Thoracic aorta (tissue), 2 donors: ENCODE data around the gene IL4I1. TPM values are rescaled to one million over a fixed set of nuclear protein-coding genes. Genes with fewer than 3 reads are reported as not detected.

ENCODE experiments used
- ATAC-seq: fragments of 150-250 bp; one replicate; pipeline ENCODE4 v1.8.0; 2017; ENCODE audit warnings: low read depth; ENCODE audit not compliant: insufficient number of reproducible peaks, low FRiP score
- DNase-seq: peaks from one replicate; pipeline ENCODE4 v3.0.0-alpha.2; 2020; ENCODE audit warnings: low spot score
- H3K27ac ChIP-seq, 2 donors: fragments of 200-600 bp; sonication (generic); 1 replicate in 1 of 2; 2 replicates in 1 of 2; pipeline ENCODE4 v1.5.1; 2016; ENCODE audit warnings: mild to moderate bottlenecking in 2 of 2, moderate library complexity in 2 of 2
- H3K27me3 ChIP-seq: fragments of 200-600 bp; sonication (generic); replicated peaks from 2 replicates; pipeline ENCODE4 v1.6.0; 2016; ENCODE audit warnings: mild to moderate bottlenecking; ENCODE audit not compliant: insufficient read depth
- H3K36me3 ChIP-seq: fragments of 200-600 bp; sonication (generic); one replicate; pipeline ENCODE4 v1.5.1; 2016
- H3K4me1 ChIP-seq, 2 donors: fragments of 200-600 bp; sonication (generic); 1 replicate in 1 of 2; 2 replicates in 1 of 2; pipeline versions ENCODE4 v1.5.1 to v1.6.0; 2016; ENCODE audit warnings: low read depth in 2 of 2, mild to moderate bottlenecking in 1 of 2; ENCODE audit not compliant: control insufficient read depth in 1 of 2
- H3K4me3 ChIP-seq: fragments of 200-600 bp; sonication (generic); 2 replicates; pipeline ENCODE4 v1.5.1; 2016; ENCODE audit warnings: mild to moderate bottlenecking
- H3K9me3 ChIP-seq: fragments of 200-600 bp; sonication (generic); 2 replicates; pipeline ENCODE4 v1.5.1; 2016
- total RNA-seq, 2 donors: library from RNA; depleted of rRNA; stranded (reverse); fragments of >200 nt; gene quantifications; one replicate each; pipeline versions ENCODE4 v1.1.0 to v1.2.3, GENCODE V29; 2016
- TF ChIP-seq, protein P1 (sequence below): fragments of 200-600 bp; sonication (generic); IDR thresholded peaks from one replicate; pipeline ENCODE4 v1.5.1; 2019; ENCODE audit warnings: antibody characterized with exemption

The IL4I1 gene
- total RNA-seq, 2 donors from 2014 or later = 1.5 to 2.2 TPM

- TF ChIP-seq, protein P1, sequence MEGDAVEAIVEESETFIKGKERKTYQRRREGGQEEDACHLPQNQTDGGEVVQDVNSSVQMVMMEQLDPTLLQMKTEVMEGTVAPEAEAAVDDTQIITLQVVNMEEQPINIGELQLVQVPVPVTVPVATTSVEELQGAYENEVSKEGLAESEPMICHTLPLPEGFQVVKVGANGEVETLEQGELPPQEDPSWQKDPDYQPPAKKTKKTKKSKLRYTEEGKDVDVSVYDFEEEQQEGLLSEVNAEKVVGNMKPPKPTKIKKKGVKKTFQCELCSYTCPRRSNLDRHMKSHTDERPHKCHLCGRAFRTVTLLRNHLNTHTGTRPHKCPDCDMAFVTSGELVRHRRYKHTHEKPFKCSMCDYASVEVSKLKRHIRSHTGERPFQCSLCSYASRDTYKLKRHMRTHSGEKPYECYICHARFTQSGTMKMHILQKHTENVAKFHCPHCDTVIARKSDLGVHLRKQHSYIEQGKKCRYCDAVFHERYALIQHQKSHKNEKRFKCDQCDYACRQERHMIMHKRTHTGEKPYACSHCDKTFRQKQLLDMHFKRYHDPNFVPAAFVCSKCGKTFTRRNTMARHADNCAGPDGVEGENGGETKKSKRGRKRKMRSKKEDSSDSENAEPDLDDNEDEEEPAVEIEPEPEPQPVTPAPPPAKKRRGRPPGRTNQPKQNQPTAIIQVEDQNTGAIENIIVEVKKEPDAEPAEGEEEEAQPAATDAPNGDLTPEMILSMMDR = no peak
- H3K27me3 ChIP-seq = no peaks in the 10 kb centered on the region
- DNase-seq (no peak), ATAC-seq (no peak)
- no peak overlapping the region for H3K4me3 ChIP-seq
- H3K27ac ChIP-seq = no peak overlapping the region
- H3K36me3 ChIP-seq = no peaks in the 10 kb centered on the region
- no peaks in the 10 kb centered on the region for H3K9me3 ChIP-seq
- no peaks in the 10 kb centered on the region for H3K4me1 ChIP-seq
Observed at GRCh38 chr19:49844138-49845095, 52.3 kb downstream of the IL4I1 start.

DNA sequence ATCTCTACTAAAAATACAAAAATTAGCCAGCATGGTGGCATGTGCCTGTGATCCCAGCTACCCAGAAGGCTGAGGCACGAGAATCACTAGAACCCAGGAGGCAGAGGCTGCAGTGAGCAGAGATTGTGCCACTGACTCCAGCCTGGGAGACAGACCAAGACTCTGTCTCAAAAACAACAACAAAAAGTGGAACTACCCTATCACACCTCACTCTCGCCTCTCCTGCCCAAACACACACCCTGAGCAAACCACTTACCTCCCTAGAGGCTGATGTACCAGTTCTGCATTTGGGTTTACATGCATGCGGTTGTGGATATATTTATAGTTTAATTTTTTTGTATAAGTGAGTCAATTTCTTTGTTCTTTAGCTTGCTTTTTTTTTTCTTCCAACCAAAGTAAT, 53.4 kb downstream of the IL4I1 start:
- Histone ChIP-seq H3K4me3 (no peak overlapping the region), H3K27me3 (no peaks in the 10 kb centered on the region), H3K4me1 (no peaks in the 10 kb centered on the region), H3K36me3 (peaks cover 10% of the 10 kb centered on the region), H3K9me3 (no peaks in the 10 kb centered on the region), H3K27ac (no peak overlapping the region)
- ATAC-seq (no peak), DNase-seq (no peak)
- TF ChIP-seq, protein P1 = no peak

DNA sequence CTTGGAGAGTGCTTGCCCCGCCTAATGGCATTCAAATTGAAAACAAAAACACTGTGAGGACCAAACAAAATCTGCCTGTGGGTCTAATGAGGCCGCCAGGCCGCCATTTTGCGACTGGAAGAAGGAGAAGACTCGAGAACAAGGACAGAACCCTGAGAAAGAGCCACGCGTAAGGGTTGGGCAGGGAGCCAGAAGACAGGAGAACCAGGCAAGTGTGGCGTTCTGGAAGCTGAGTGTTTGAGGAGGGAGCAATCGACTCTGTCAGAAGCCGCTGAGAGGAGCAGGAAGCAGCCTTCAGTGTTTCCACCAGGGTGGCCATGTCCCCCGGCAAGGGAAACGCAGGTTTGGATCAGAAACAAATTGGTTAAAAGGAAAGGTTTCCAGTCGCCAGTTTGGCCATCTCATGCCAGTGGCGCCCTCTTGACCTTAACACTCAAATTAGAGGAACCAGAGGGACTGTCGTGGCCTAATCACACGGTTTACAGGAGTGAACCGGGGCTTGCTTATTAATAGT, 55.9 kb downstream of the IL4I1 start:
- Histone ChIP-seq H3K9me3 (no peaks in the 10 kb centered on the region), H3K4me3 (no peak overlapping the region), H3K27ac (no peak overlapping the region), H3K36me3 (peaks cover 24% of the 10 kb centered on the region), H3K4me1 (no peaks in the 10 kb centered on the region), H3K27me3 (no peaks in the 10 kb centered on the region)
- ATAC-seq (no peak), DNase-seq (no peak)
- TF ChIP-seq, protein P1 = no peak

- H3K36me3 ChIP-seq = peaks cover 28% of the 10 kb centered on the region
- no peaks in the 10 kb centered on the region for H3K27me3 ChIP-seq
- H3K27ac ChIP-seq = no peak overlapping the region
- H3K4me1 ChIP-seq = no peaks in the 10 kb centered on the region
- no peak for ATAC-seq
- H3K4me3 ChIP-seq = no peak overlapping the region
- no peak for DNase-seq
- TF ChIP-seq, protein P1 = no peak
- no peaks in the 10 kb centered on the region for H3K9me3 ChIP-seq
Observed at GRCh38 chr19:49840321-49840720, 56.4 kb downstream of the IL4I1 start.

DNA sequence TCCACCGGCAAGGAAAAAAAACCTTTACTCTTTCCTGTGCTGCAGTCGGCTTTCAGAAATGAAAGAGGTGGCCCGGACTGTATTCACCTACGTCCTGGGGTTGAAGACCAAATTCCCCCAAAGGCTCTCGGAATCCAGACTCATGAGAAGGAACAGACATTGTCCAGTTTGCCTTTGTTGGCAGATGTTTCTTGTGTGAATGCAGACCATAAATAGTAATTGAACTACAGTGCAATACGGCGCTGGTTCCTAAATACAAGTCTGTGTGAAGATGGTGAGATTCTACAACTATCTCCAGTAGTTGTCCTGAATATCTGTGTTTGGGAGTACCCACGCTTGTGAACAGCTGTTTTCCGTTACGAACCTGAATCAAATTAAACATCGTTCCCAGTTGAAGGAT, 57.0 kb downstream of the IL4I1 start:
- ATAC-seq = no peak
- Histone ChIP-seq H3K9me3 (no peaks in the 10 kb centered on the region), H3K27ac (no peak overlapping the region), H3K4me1 (no peaks in the 10 kb centered on the region), H3K36me3 (peaks cover 34% of the 10 kb centered on the region), H3K27me3 (no peaks in the 10 kb centered on the region), H3K4me3 (no peak overlapping the region)
- TF ChIP-seq, protein P1 = no peak
- no peak for DNase-seq
